Calu3 (cell line): ENCODE measurements around the gene CLEC2D. TPM values are rescaled to one million over a fixed set of nuclear protein-coding genes. Genes with fewer than 3 reads are reported as not detected.

Experiments used
- BruUV-seq: library from RNA; stranded (reverse); fragments of 400-500 nt; replicated peaks from 2 replicates; lab custom pipeline; 2021; lab: Mats Ljungman, UMichigan
- CTCF ChIA-PET: fragments of 300-600 bp; sonication (Branson Sonifier 250); formaldehyde crosslinking; loops from one replicate; lab custom pipeline; 2022; ENCODE audit warnings: antibody characterized with exemption; lab: Charles Lee
- DNase-seq: peaks from one replicate; pipeline ENCODE4 v3.0.0; 2022
- H3K27ac Mint-ChIP-seq: one replicate; pipeline ENCODE4 v1.8.0; 2022; ENCODE audit warnings: mixed read lengths; ENCODE audit not compliant: unreplicated experiment
- H3K27me3 Mint-ChIP-seq: one replicate; pipeline ENCODE4 v1.8.0; 2022; ENCODE audit warnings: mixed read lengths; ENCODE audit not compliant: unreplicated experiment
- H3K36me3 Mint-ChIP-seq: one replicate; pipeline ENCODE4 v1.8.0; 2022; ENCODE audit warnings: mild to moderate bottlenecking, moderate library complexity, mixed read lengths; ENCODE audit not compliant: insufficient read depth, unreplicated experiment
- H3K4me1 Mint-ChIP-seq: one replicate; pipeline ENCODE4 v1.8.0; 2022; ENCODE audit warnings: mild to moderate bottlenecking, low read depth, mixed read lengths; ENCODE audit not compliant: unreplicated experiment
- H3K4me3 Mint-ChIP-seq: one replicate; pipeline ENCODE4 v1.8.0; 2022; ENCODE audit warnings: mild to moderate bottlenecking, low read depth, moderate library complexity, mixed read lengths; ENCODE audit not compliant: unreplicated experiment
- H3K9me3 Mint-ChIP-seq: one replicate; pipeline ENCODE4 v1.8.0; 2022; ENCODE audit warnings: low read depth, mixed read lengths; ENCODE audit not compliant: unreplicated experiment
- intact Hi-C: fragments of 100-400 bp; cut with micrococcal nuclease; formaldehyde crosslinking; loops from one replicate; pipeline ENCODE4 v1.10.0; 2022; ENCODE audit not compliant: unreplicated experiment
- total RNA-seq: library from RNA; stranded (reverse); gene quantifications from 2 replicates; pipeline ENCODE4 v1.2.3, GENCODE V29; 2022
- TF ChIP-seq, protein P1 (sequence below): fragments of 200-600 bp; IDR thresholded peaks from one replicate; pipeline ENCODE4 v1.8.0; 2022; ENCODE audit warnings: antibody characterized with exemption; ENCODE audit not compliant: unreplicated experiment

Gene CLEC2D
- total RNA-seq, 1 experiment from 2014 or later, result 5.8 TPM

- Mint-ChIP-seq H3K27ac (peak overlapping the region; percentile 73), H3K9me3 (no peaks in the 10 kb centered on the region), H3K27me3 (no peaks in the 10 kb centered on the region), H3K36me3 (peaks cover 29% of the 10 kb centered on the region), H3K4me1 (peaks cover 40% of the 10 kb centered on the region), H3K4me3 (peak overlapping the region; percentile 78)
- TF ChIP-seq, protein P1, sequence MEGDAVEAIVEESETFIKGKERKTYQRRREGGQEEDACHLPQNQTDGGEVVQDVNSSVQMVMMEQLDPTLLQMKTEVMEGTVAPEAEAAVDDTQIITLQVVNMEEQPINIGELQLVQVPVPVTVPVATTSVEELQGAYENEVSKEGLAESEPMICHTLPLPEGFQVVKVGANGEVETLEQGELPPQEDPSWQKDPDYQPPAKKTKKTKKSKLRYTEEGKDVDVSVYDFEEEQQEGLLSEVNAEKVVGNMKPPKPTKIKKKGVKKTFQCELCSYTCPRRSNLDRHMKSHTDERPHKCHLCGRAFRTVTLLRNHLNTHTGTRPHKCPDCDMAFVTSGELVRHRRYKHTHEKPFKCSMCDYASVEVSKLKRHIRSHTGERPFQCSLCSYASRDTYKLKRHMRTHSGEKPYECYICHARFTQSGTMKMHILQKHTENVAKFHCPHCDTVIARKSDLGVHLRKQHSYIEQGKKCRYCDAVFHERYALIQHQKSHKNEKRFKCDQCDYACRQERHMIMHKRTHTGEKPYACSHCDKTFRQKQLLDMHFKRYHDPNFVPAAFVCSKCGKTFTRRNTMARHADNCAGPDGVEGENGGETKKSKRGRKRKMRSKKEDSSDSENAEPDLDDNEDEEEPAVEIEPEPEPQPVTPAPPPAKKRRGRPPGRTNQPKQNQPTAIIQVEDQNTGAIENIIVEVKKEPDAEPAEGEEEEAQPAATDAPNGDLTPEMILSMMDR, result no peak
- CTCF ChIA-PET, result no interaction called here
- no peak for DNase-seq
- intact Hi-C loops, result no loop called here
- BruUV-seq, result no TSS peak
Measured at GRCh38 chr12:9649532-9649940, 20.0 kb upstream of the CLEC2D start.

- Mint-ChIP-seq H3K27me3 (no peaks in the 10 kb centered on the region), H3K27ac (peak overlapping the region; percentile 73), H3K4me1 (peaks cover 40% of the 10 kb centered on the region), H3K4me3 (peak overlapping the region; percentile 78), H3K9me3 (no peaks in the 10 kb centered on the region), H3K36me3 (peaks cover 29% of the 10 kb centered on the region)
- intact Hi-C loops, result no loop called here
- CTCF ChIA-PET, result interaction anchor here (0.6 kb wide), 1 partner anchor 538 kb away, joined by 3 read pairs; no protein-coding TSS in a partner anchor
- DNase-seq, result no peak
- TF ChIP-seq, protein P1, result no peak
- BruUV-seq, result no TSS peak
Measured at GRCh38 chr12:9650151-9650576, 19.3 kb upstream of the CLEC2D start.

DNA sequence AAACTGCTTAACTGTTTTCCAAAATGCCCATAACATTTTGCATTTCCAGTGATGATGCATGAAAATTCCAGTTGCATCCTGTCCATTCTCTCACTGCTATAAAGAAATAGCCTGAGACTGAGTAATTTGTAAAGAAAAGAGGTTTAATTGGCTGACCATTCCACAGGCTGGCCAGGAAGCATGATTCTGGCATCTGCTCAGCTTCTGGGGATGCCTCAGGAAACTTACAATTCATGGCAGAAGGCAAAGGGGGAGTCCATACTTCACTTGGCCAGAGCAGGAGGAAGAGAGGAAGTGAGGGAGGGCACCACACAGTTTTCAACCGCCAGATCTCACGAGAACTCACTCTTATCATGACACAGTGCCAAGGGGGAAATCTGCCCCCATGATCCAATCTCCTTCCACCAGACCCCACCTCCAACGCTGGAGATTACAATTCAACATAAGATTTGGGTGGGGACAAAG is 18.2 kb upstream of the CLEC2D start:
- H3K27ac Mint-ChIP-seq, result no peak overlapping the region

GRCh38 chr12:9660046-9660445 is 9.5 kb upstream of the CLEC2D start:
- Mint-ChIP-seq H3K27me3 (no peaks in the 10 kb centered on the region), H3K4me3 (no peak overlapping the region), H3K36me3 (peaks cover 7% of the 10 kb centered on the region), H3K4me1 (peaks cover 9% of the 10 kb centered on the region), H3K9me3 (no peaks in the 10 kb centered on the region), H3K27ac (no peak overlapping the region)
- TF ChIP-seq, protein P1, result no peak
- intact Hi-C loops, result no loop called here
- BruUV-seq, result no TSS peak
- no peak for DNase-seq
- CTCF ChIA-PET, result no interaction called here

More for the DNA sequence above, 18.2 kb upstream of the CLEC2D start:
- no peak for DNase-seq
- intact Hi-C loops, result no loop called here
- Mint-ChIP-seq H3K36me3 (peaks cover 29% of the 10 kb centered on the region), H3K27me3 (no peaks in the 10 kb centered on the region), H3K4me1 (peaks cover 40% of the 10 kb centered on the region), H3K4me3 (peak overlapping the region; percentile 78), H3K9me3 (no peaks in the 10 kb centered on the region)
- BruUV-seq, result no TSS peak
- TF ChIP-seq, protein P1, result no peak
- CTCF ChIA-PET, result no interaction called here
